ENCODE results near the gene FBXL12.
A peak's percentile ranks its signal among the peaks of the same experiment; 100 is the strongest.
"Not testable (repeated sequence)": the region's sequence is repeated elsewhere in the genome, so short reads cannot be mapped to it uniquely, and the experiment has no call there.

The FBXL12 gene

DNA sequence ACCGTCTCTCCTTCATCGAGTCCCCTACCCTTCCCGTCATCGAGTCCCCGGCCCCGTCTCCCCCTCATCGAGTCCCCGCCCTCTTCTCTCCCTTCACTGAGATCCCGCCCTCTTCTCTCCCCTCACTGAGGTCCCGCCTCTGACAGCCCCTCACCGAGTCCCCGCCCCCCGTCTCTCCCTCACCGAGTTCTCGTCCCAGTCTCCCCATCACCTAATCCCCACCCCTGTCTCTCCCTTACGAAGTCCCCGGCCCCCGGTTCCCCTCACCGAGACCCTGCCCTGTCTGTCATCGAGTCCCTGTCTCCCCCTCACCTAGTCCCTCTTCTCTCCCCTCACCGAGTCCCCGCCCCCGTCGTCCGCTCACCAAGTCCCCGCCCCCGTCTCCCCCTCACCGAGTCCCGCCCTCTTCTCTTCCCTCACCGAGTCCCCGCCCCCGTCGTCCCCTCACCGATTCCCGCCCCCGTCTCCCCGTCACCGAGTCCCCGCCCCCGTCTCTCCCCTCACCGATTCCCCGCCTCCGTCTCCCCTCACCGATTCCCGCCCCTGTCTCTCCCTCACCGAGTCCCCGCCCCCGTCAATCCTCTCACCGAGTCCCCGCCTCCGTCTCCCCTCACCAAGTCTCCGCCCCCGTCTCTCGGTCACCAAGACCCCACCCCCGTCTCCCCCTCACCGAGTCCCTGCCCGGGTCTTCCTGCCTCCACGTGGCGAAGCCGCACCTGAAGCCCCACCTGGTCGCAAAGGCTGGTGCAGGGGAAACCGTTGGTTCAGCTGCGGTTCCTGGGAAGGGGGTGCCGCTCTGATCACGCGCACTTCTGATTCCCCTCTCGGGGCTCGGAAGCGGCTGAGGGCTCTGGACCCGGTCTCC, 26.4 kb downstream of the FBXL12 start:
- H3K4me3 ChIP-seq (ENCODE audit: low read length) = peak overlapping the region; percentile 87
- TF ChIP-seq, protein P1, sequence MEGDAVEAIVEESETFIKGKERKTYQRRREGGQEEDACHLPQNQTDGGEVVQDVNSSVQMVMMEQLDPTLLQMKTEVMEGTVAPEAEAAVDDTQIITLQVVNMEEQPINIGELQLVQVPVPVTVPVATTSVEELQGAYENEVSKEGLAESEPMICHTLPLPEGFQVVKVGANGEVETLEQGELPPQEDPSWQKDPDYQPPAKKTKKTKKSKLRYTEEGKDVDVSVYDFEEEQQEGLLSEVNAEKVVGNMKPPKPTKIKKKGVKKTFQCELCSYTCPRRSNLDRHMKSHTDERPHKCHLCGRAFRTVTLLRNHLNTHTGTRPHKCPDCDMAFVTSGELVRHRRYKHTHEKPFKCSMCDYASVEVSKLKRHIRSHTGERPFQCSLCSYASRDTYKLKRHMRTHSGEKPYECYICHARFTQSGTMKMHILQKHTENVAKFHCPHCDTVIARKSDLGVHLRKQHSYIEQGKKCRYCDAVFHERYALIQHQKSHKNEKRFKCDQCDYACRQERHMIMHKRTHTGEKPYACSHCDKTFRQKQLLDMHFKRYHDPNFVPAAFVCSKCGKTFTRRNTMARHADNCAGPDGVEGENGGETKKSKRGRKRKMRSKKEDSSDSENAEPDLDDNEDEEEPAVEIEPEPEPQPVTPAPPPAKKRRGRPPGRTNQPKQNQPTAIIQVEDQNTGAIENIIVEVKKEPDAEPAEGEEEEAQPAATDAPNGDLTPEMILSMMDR (conservative IDR thresholded peaks at IDR 0.05; ENCODE audit: low read length) = no peak
- peak; percentile 92 for DNase-seq (ENCODE audit: low read depth)

DNA sequence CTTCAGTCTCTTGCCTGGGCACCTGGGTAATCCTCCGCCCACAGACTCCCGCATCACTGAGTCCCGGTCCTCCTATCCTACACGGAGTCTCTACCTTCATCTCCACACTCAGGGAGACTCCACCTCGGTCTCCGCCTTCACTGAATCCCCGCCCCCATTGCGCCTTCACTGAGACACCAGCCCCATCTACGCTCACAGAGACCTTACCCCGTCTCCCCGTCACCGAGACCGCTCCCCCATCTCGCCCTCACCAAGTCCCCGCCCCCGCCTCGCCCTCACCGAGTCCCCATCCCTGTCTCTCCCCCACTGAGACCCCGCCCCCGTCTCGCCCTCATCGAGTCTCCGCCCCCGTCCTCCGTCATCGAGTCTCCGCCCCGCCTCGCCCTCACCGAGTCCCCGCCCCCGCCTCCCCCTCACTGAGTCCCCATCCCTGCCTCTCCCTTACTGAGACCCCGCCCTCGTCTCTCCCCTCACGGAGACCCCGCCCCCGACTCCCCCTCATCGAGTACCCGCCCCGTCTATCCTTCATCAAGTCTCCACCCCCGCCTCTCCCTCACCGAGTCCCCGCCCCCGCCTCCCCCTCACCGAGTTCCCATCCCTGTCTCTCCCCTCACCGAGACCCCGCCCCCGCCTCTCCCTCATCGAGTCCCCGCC, 27.2 kb downstream of the FBXL12 start:
- H3K4me3 ChIP-seq (ENCODE audit: low read length) = peak overlapping the region; percentile 87
- DNase-seq (ENCODE audit: low read depth) = peak; percentile 95
- TF ChIP-seq, protein P1 (conservative IDR thresholded peaks at IDR 0.05; ENCODE audit: low read length) = no peak

DNA sequence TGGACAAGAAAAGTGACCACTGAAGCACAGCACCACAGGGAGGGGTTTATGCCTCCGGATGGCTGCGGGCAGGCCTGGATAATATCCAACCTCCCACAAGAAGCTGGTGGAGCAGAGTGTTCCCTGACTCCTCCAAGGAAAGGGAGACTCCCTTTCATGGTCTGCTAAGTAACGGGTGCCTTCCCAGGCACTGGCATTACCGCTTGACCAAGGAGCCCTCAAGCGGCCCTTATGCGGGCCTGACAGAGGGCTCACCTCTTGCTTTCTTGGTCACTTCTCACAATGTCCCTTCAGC, 27.9 kb downstream of the FBXL12 start:
- not testable (repeated sequence) for H3K4me3 ChIP-seq (ENCODE audit: low read length); DNase-seq (ENCODE audit: low read depth)

DNA sequence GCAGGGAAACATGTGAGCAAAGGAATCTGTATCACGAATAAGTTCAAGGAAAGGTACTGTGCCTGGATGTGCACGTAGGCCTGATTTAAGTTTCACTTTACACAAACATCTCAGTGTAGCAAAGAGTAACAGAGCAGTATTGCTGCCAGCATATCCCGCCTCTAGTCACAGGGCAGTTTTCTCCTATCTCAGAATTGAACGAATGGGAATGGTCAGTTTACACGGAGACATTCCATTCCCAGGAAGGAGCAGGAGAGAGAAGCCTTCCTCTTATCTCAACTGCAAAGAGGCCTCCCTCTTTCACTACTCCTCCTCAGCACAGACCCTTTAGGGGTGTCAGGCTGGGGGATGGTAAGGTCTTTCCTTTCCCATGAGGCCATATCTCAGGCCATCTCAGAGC, 29.3 kb downstream of the FBXL12 start:
- DNase-seq (ENCODE audit: low read depth); H3K4me3 ChIP-seq (ENCODE audit: low read length): not testable (repeated sequence)

DNA sequence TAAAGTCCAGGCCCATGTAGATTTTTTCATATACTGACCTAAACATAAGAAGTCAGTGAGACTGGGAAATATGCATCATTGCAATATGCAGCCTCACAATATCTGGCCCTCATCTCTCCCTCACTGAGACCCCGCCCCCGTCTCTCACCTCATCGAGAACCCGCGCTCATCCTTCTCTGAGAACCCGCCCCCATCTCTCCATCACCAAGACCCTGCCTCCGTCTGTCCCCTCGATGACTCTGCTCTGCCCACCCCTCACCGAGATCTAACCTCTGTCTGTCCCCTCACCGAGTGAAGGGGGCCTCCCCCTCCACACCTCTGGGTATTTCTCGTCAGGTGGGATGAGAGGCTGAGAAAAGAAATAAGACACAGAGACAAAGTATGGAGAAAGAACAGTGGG, 29.8 kb downstream of the FBXL12 start:
- DNase-seq (ENCODE audit: low read depth) = no peak
- TF ChIP-seq, protein P1 (conservative IDR thresholded peaks at IDR 0.05; ENCODE audit: low read length) = no peak
- no peak overlapping the region for H3K4me3 ChIP-seq (ENCODE audit: low read length)

DNA sequence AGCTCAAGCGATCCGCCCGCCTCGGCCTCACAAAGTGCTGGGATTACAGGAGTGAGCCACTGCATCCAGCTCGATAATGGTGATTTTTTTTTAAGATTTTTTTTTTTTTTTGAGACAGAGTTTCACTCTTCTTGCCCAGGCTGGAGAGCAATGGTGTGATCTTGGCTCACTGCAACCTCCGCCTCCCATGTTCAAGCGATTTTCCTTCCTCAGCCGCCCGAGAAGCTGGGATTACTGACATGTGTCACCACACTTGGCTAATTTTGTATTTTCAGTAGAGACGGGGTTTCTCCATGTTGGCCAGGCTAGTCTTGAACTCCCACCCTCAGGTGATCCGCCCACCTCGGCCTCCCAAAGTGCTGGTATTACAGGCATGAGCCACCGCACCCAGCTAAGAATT, 30.3 kb downstream of the FBXL12 start:
- not testable (repeated sequence) for H3K4me3 ChIP-seq (ENCODE audit: low read length); DNase-seq (ENCODE audit: low read depth)

DNA sequence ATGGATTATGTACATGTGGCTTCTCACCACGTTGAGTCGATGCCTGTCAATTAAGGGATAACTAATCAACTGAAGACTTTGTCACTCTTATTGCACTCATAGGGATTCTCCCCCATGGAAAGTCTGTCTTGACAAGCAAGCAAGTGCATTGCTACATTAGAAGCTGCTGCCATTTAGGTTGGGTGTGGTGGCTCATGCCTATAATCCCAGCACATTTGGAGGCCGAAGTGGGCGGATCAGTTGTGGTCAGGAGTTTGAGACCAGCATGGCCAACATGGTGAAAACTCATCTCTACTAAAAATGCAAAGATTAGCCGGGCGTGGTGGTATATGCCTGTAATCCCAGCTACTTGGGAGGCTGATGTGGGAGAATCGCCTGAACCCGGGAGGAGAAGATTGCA, 32.1 kb downstream of the FBXL12 start:
- TF ChIP-seq, protein P1 (conservative IDR thresholded peaks at IDR 0.05; ENCODE audit: low read length) = no peak
- no peak for DNase-seq (ENCODE audit: low read depth)
- no peak overlapping the region for H3K4me3 ChIP-seq (ENCODE audit: low read length)

DNA sequence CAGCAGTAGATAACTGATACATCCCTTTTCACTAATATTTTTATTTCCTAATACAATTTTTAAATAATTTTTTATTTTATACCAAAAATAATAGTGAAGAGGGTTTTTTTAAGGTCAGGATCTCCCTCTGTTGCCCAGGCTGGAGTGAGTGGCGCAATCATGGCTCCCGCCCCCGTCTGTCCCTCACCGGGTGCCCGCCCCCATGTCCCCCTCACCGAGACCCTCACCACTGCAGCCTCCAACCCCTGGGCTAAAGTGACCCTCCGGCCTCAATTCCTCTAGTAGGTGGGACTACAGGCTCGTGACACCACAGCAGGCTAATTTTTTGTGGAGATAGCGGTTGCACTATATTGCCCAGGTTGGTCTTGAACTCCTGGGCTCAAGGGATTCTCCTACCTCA, 32.5 kb downstream of the FBXL12 start:
- DNase-seq (ENCODE audit: low read depth) = no peak
- TF ChIP-seq, protein P1 (conservative IDR thresholded peaks at IDR 0.05; ENCODE audit: low read length) = no peak
- peak overlapping the region; percentile 95 for H3K4me3 ChIP-seq (ENCODE audit: low read length)
